ENCODE measurements around the gene ITGAE.
A peak's percentile ranks its signal among the peaks of the same experiment; 100 is the strongest.

ITGAE gene

GRCh38 chr17:3669085-3669347 is 132.0 kb downstream of the ITGAE start:
- no peak for DNase-seq (ENCODE audit: low spot score in 2 of 2)
- H3K4me1 Mint-ChIP-seq: peaks cover 22% of the 10 kb centered on the region
- H3K9me3 Mint-ChIP-seq: no peaks in the 10 kb centered on the region
- peak overlapping the region; percentile 95 for H3K4me3 Mint-ChIP-seq
- H3K27ac Mint-ChIP-seq (ENCODE audit: low read depth): peak overlapping the region; percentile 95
- ATAC-seq (replicated peaks; ENCODE audit: extremely low read depth, poor library complexity, severe bottlenecking): no peak
- peaks cover 15% of the 10 kb centered on the region for H3K36me3 Mint-ChIP-seq (ENCODE audit: insufficient read depth)
- no peaks in the 10 kb centered on the region for H3K27me3 Mint-ChIP-seq

GRCh38 chr17:3668279-3669084 is 132.5 kb downstream of the ITGAE start, which contains the start of the genes EMC6 and TAX1BP3:
Gene EMC6 (plus strand): TSS chr17:3668812. CDS start chr17:3669147, 335 bp downstream.
Gene TAX1BP3 (minus strand): TSS chr17:3668578. CDS start chr17:3668526, 52 bp downstream.
- Mint-ChIP-seq H3K9me3 (no peaks in the 10 kb centered on the region), H3K27me3 (no peaks in the 10 kb centered on the region), H3K4me1 (peaks cover 22% of the 10 kb centered on the region), H3K27ac (ENCODE audit: low read depth) (peak within 1 kb of the TSS; percentile 95), H3K36me3 (ENCODE audit: insufficient read depth) (peaks cover 15% of the 10 kb centered on the region), H3K4me3 (peak within 1 kb of the TSS; percentile 95)
- DNase-seq (ENCODE audit: low spot score in 2 of 2) (peak; percentile 99 to 100), ATAC-seq (replicated peaks; ENCODE audit: extremely low read depth, poor library complexity, severe bottlenecking) (peak; percentile 96)

- no peaks in the 10 kb centered on the region for H3K27me3 Mint-ChIP-seq
- H3K36me3 Mint-ChIP-seq (ENCODE audit: insufficient read depth): peaks cover 15% of the 10 kb centered on the region
- peak; percentile 5 for ATAC-seq (replicated peaks; ENCODE audit: extremely low read depth, poor library complexity, severe bottlenecking)
Observed at GRCh38 chr17:3667366-3668278, 133.4 kb downstream of the ITGAE start.

GRCh38 chr17:3666516-3666915 is 134.5 kb downstream of the ITGAE start:
- ATAC-seq (replicated peaks; ENCODE audit: extremely low read depth, poor library complexity, severe bottlenecking) (no peak), DNase-seq (ENCODE audit: low spot score in 2 of 2) (no peak)
- Mint-ChIP-seq H3K27ac (ENCODE audit: low read depth) (peak overlapping the region; percentile 75), H3K4me1 (peaks cover 19% of the 10 kb centered on the region), H3K36me3 (ENCODE audit: insufficient read depth) (peaks cover 15% of the 10 kb centered on the region), H3K27me3 (no peaks in the 10 kb centered on the region), H3K9me3 (no peaks in the 10 kb centered on the region), H3K4me3 (peak overlapping the region; percentile 95)

More at GRCh38 chr17:3667366-3668278, 133.4 kb downstream of the ITGAE start:
- peak overlapping the region; percentile 95 for H3K27ac Mint-ChIP-seq (ENCODE audit: low read depth)
- peak overlapping the region; percentile 95 for H3K4me3 Mint-ChIP-seq
- no peak for DNase-seq (ENCODE audit: low spot score in 2 of 2)
- no peaks in the 10 kb centered on the region for H3K9me3 Mint-ChIP-seq
- peaks cover 22% of the 10 kb centered on the region for H3K4me1 Mint-ChIP-seq

GRCh38 chr17:3665834-3666233 is 135.2 kb downstream of the ITGAE start:
- no peak for DNase-seq (ENCODE audit: low spot score in 2 of 2)
- Mint-ChIP-seq H3K27ac (ENCODE audit: low read depth) (peak overlapping the region; percentile 75), H3K27me3 (no peaks in the 10 kb centered on the region), H3K36me3 (ENCODE audit: insufficient read depth) (peaks cover 15% of the 10 kb centered on the region), H3K4me1 (peaks cover 17% of the 10 kb centered on the region), H3K9me3 (no peaks in the 10 kb centered on the region), H3K4me3 (peak overlapping the region; percentile 95)
- no peak for ATAC-seq (replicated peaks; ENCODE audit: extremely low read depth, poor library complexity, severe bottlenecking)

Data from central memory CD8-positive, alpha-beta T cell (primary cell).